K562 (cell line): ENCODE results near the gene AGRN. TPM values are rescaled to one million over a fixed set of nuclear protein-coding genes. Genes with fewer than 3 reads are reported as not detected.

Experiments used
- CBX1 ChIP-seq: sonication (generic); IDR thresholded peaks from 2 replicates; pipeline ENCODE4 v1.6.1; 2016; ENCODE audit warnings: antibody characterized with exemption, low read depth, mild to moderate bottlenecking
- CHD7 ChIP-seq: fragments of 200-600 bp; sonication (generic); IDR thresholded peaks from one replicate; pipeline ENCODE4 v1.6.1; 2012; ENCODE audit warnings: mild to moderate bottlenecking, low read depth, low read length, inconsistent platforms
- DNMT1 ChIP-seq: fragments of 450-650 bp; IDR thresholded peaks from 2 replicates; pipeline ENCODE4 v1.6.1; 2016; ENCODE audit warnings: antibody characterized with exemption, mild to moderate bottlenecking
- MBD1 ChIP-seq: fragments of 250-450 bp; sonication (Bioruptor Pico); IDR thresholded peaks from 2 replicates; pipeline ENCODE4 v1.8.0; 2022; ENCODE audit warnings: inconsistent platforms
- SP1 ChIP-seq: sonication (generic); formaldehyde crosslinking; IDR thresholded peaks from 2 replicates; pipeline ENCODE4 v1.8.1; 2022; ENCODE audit warnings: mild to moderate bottlenecking, missing genetic modification reagents
- THRAP3 ChIP-seq: fragments of 450-650 bp; IDR thresholded peaks from 2 replicates; pipeline ENCODE4 v1.6.1; 2016; ENCODE audit warnings: mild to moderate bottlenecking, inconsistent platforms, borderline replicate concordance
- WHSC1 ChIP-seq: IDR thresholded peaks from one replicate; pipeline ENCODE4 v1.6.1; 2012; ENCODE audit warnings: low read length, control low read depth, inconsistent platforms
- ZBTB49 ChIP-seq: sonication (generic); formaldehyde crosslinking; IDR thresholded peaks from 2 replicates; pipeline ENCODE4 v1.8.0; 2022; ENCODE audit warnings: missing genetic modification reagents, mild to moderate bottlenecking, borderline replicate concordance
- ZC3H11A ChIP-seq: IDR thresholded peaks from 2 replicates; pipeline ENCODE4 v1.6.1; 2012; ENCODE audit warnings: low read depth, low read length, improper control_type of control experiment
- ZNF384 ChIP-seq: IDR thresholded peaks from 2 replicates; pipeline ENCODE4 v1.6.1; 2012; ENCODE audit warnings: low read depth, low read length, improper control_type of control experiment
- polyA plus RNA-seq, 8 experiments: library from polyadenylated mRNA; depleted of rRNA in 4 of 8; stranded (reverse) in 5 of 8; unstranded in 3 of 8; fragments of >200 nt; fragmentation: Nextera tagmentation in 2 of 8; fragmentation: Illumina TruSeq in 1 of 8; extraction: Ambion mirVana in 2 of 8; extraction: Trizol in 1 of 8; gene quantifications; 2 replicates each; pipeline versions ENCODE4 v1.2.1 to v1.2.3, GENCODE V29; 2011 to 2014; ENCODE audit warnings: inconsistent platforms in 1 of 8, missing spikeins in 1 of 8
- total RNA-seq, 7 experiments: library from RNA; depleted of rRNA in 6 of 7; stranded (reverse); fragments of >200 nt in 6 of 7; fragmentation: Illumina TruSeq in 2 of 7; extraction: Trizol in 2 of 7; gene quantifications; 2 replicates each; pipeline versions ENCODE4 v1.2.1 to v1.2.3, GENCODE V29; 2011 to 2021; ENCODE audit warnings: low replicate concordance in 1 of 7

Gene AGRN
- total and polyA plus RNA-seq, 9 of the 15 experiments (the other 6 are each of a cell fraction or from before 2014, with no cell fraction given), result 0.04 to 111 (median 18.1) TPM

DNA sequence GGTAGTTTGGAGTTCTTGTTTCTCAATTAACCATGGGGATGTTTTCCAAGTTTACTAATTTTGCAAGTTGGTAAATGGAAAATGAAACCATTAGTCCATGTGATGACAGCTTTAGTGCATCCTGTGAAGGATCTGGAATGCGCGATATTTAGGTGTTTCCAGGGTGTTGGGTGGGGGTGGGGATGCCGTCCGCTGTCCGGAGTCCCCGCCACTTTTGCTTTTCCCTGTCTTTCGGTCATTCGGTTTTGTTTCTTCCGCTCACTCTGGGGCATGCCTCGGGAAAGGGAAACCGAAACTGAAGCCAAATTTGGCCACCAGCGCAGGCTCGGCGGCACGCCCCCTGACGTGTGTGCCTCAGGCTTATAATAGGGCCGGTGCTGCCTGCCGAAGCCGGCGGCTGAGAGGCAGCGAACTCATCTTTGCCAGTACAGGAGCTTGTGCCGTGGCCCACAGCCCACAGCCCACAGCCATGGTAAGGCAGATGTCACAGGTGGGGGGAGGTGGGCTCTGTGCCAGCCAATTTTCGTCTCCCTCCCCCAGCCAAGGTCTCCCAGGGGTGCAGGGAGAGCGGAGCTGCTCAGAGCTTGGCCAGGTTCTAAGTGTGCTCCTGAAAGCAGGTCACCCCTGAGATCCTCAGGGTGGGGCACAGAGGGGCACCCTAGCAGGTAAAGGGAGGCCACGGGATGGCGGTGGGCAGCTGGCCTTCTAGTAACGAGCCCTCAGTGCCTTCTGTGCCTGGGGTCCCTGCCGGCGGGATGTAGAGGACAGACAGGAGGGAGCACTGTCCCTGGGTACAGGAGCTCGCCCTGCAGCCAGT, 6.6 kb upstream of the AGRN start, which contains the start of gene ISG15 (continued):
- TF ChIP-seq ZNF384, result no peak
- TF ChIP-seq ZC3H11A, result no peak
- TF ChIP-seq CHD7, result no peak
- TF ChIP-seq DNMT1, result no peak
- no peak for TF ChIP-seq MBD1
- TF ChIP-seq THRAP3, result 0 out of 2 replicates have a peak, but pooled peaks have one; percentile 53
- peak; percentile 82; the same call in 1 of the 2 replicates for TF ChIP-seq ZBTB49 (CRISPR knock-in tag)
- no peak; the same call in 1 of the 2 replicates for TF ChIP-seq CBX1
- TF ChIP-seq SP1 (CRISPR knock-in tag), result peak; percentile 77; the same call in 1 of the 2 replicates
- TF ChIP-seq WHSC1, result no peak
